Subcutaneous preadipocyte (primary cell): ENCODE data around the gene RAB6C. TPM values are rescaled to one million over a fixed set of nuclear protein-coding genes. Genes with fewer than 3 reads are reported as not detected.

ENCODE experiments used
- total RNA-seq: library from RNA; depleted of rRNA; stranded (reverse); fragments of >200 nt; gene quantifications from 2 replicates; pipeline ENCODE4 v1.2.3, GENCODE V29; 2012

The RAB6C gene
- total RNA-seq, result not detected in 2 replicates

DNA sequence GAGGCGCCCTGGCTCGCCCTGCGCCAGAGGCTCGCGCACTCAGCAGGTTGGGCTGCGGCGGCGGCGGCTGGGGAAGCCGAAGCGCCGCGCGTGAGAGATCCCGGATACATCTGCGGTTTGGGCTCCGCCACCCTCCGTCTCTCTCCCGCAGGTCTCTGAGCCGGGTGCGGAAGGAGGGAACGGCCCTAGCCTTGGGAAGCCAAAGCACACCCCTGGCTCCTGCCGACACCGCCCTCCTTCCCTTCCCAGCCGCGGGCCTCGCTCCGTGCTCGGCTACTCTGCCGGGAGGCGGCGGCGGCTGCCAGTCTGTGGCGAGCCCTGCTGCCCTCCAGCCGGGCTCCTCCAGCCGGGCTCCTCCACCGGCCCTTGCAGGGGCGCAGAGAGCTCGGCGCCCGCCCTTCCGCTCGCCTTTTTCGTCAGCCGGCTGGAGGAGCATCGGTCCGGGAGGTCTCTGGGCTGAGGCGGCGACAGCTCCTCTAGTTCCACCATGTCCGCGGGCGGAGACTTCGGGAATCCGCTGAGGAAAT is at the start of gene RAB6C:
Gene RAB6C (plus strand): TSS at position 38 of the 527 bp plus-strand sequence. CDS start 450 bp downstream, at position 488.

Other genes starting within 250 kb of the RAB6C start
- gene POTEF, start 149.6 kb downstream of the RAB6C start, total RNA-seq, result not detected in 2 replicates
- gene CCDC74B, start 165.4 kb downstream of the RAB6C start, total RNA-seq, result 2.2 and 5.1 TPM in 2 replicates
- 26.1 and 27.4 TPM in 2 replicates for gene SMPD4, start 201.9 kb downstream of the RAB6C start, total RNA-seq
- gene MZT2B, start 202.6 kb downstream of the RAB6C start, total RNA-seq, result 120 and 194 TPM in 2 replicates
- not detected in 2 replicates for gene TUBA3E, start 218.8 kb downstream of the RAB6C start, total RNA-seq